ENCODE measurements around the gene HTATIP2.

HTATIP2 gene

DNA sequence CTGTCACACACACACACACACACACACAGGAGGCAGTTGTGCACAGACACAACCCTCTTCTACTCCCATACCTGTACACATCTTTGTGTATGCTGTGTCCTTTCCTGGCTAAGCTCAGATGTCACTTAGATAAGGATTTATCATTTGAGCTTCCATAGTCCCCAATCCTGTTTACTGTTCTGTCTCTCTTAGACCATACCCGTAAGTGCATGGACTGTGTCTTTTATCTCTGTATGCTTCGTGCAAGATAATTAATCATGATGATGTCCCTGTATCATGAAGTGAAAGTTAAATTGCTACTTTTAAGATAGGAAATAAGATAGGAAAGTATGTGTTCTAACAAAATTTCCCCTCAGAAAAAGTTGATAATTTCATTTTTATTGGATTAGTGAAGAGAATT, 54.3 kb downstream of the HTATIP2 start:
- H3K27ac ChIP-seq: no peak overlapping the region
- TF ChIP-seq ZFX (IDR thresholded peaks at IDR 0.05): no peak
- TF ChIP-seq CTCF (conservative IDR thresholded peaks at IDR 0.05): no peak

DNA sequence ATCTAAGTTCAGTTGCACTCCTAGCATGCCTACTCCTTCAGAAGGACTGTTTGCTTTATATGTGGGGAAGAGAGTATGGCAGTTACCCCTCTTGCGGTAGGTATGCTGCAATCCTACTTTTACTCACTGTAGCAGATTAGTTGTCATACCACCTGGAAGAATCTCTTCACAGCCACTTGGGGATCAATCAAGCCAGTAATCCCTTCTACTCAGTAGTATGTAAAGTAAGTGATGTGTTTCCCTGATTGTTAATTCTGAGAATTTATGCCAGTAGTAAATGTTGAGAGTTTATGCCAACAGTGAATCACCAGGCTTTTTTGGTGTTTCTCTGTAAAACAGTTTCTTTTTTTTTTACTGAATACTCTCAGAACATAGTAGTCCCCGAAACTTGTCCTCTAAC, 58.4 kb downstream of the HTATIP2 start:
- TF ChIP-seq CTCF (conservative IDR thresholded peaks at IDR 0.05): no peak
- TF ChIP-seq ZFX (IDR thresholded peaks at IDR 0.05): no peak
- H3K27ac ChIP-seq: no peak overlapping the region

DNA sequence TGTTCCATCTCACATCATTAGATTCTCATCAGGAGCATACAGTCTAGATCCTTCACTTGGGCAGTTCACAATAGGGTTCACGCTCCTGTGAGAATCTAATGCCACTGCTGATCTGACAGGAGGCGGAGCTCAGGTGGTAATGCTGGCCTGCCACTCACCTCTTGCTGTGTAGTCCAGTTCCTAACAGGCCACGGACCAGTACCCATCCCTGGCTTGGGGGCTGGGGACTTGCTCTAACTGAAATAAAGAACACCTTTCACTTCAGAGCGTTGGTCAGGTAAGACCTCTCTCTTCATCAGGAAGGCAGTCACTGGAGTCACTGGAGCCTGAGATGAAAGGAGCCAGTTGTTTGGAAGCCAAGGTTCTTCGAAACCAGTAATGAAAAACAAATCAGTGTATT, 65.7 kb downstream of the HTATIP2 start:
- H3K27ac ChIP-seq: no peak overlapping the region
- TF ChIP-seq ZFX (IDR thresholded peaks at IDR 0.05): no peak
- no peak for TF ChIP-seq CTCF (conservative IDR thresholded peaks at IDR 0.05)
